A673 (cell line): ENCODE data around the gene MMD2. TPM values are rescaled to one million over a fixed set of nuclear protein-coding genes. Genes with fewer than 3 reads are reported as not detected.

Experiments used
- BruUV-seq: library from RNA; stranded (reverse); fragments of 400-500 nt; replicated peaks from 2 replicates; lab custom pipeline; 2021; lab: Mats Ljungman, UMichigan
- CTCF ChIA-PET: fragments of 300-600 bp; sonication (Branson Sonifier 250); formaldehyde crosslinking; loops from one replicate; lab custom pipeline; 2022; ENCODE audit warnings: antibody characterized with exemption; lab: Charles Lee
- POLR2A ChIA-PET: fragments of 300-600 bp; sonication (Branson Sonifier 250); formaldehyde crosslinking; loops from one replicate; lab custom pipeline; 2022; ENCODE audit warnings: antibody characterized with exemption; ENCODE audit not compliant: low non-redundant PET; lab: Charles Lee
- DNase-seq: peaks from one replicate; pipeline ENCODE4 v3.0.0-alpha.2; 2015; ENCODE audit warnings: low spot score
- H3K27ac ChIP-seq: fragments of 200-600 bp; sonication (generic); 2 replicates; pipeline ENCODE4 v1.5.1; 2016; ENCODE audit warnings: mixed run types, low read depth, mild to moderate bottlenecking, mixed read lengths, antibody characterized with exemption, low read length; ENCODE audit not compliant: poor library complexity, severe bottlenecking
- H3K27me3 ChIP-seq: fragments of 200-600 bp; sonication (generic); replicated peaks from 2 replicates; pipeline ENCODE4 v1.6.1; 2017; ENCODE audit warnings: mixed run types, low read depth, mild to moderate bottlenecking, mixed read lengths, antibody characterized with exemption, low read length; ENCODE audit not compliant: insufficient read depth, poor library complexity
- H3K36me3 ChIP-seq: fragments of 200-600 bp; sonication (generic); 2 replicates; pipeline ENCODE4 v1.6.1; 2016; ENCODE audit warnings: mixed run types, mild to moderate bottlenecking, mixed read lengths, antibody characterized with exemption, low read length; ENCODE audit not compliant: insufficient read depth, poor library complexity, severe bottlenecking
- H3K4me1 ChIP-seq: fragments of 200-600 bp; sonication (generic); 2 replicates; pipeline ENCODE4 v1.6.1; 2017; ENCODE audit warnings: mixed run types, mild to moderate bottlenecking, mixed read lengths, antibody characterized with exemption, low read length; ENCODE audit not compliant: insufficient read depth, poor library complexity, severe bottlenecking
- H3K4me3 ChIP-seq: fragments of 200-600 bp; sonication (generic); 2 replicates; pipeline ENCODE4 v1.5.1; 2016; ENCODE audit warnings: low read depth, mixed run types, mild to moderate bottlenecking, mixed read lengths, low read length; ENCODE audit not compliant: poor library complexity, severe bottlenecking
- H3K9me3 ChIP-seq: fragments of 200-600 bp; sonication (generic); 2 replicates; pipeline ENCODE4 v1.6.1; 2016; ENCODE audit warnings: mixed run types, low read depth, mild to moderate bottlenecking, mixed read lengths, antibody characterized with exemption, low read length; ENCODE audit not compliant: poor library complexity, severe bottlenecking
- CTCF ChIP-seq: fragments of 300-800, 200-600 bp; sonication (generic); conservative IDR thresholded peaks from 2 replicates; pipeline ENCODE4 v1.5.1; 2017; ENCODE audit warnings: low read depth, mild to moderate bottlenecking, antibody characterized with exemption, low read length, moderate library complexity, mixed read lengths
- EZH2 ChIP-seq: fragments of 200-600 bp; sonication (generic); IDR thresholded peaks from 2 replicates; pipeline ENCODE4 v1.6.1; 2017; ENCODE audit warnings: borderline replicate concordance, low read depth, mild to moderate bottlenecking, mixed read lengths, antibody characterized with exemption, low read length; ENCODE audit not compliant: poor library complexity, severe bottlenecking
- intact Hi-C: fragments of 100-400 bp; cut with micrococcal nuclease; formaldehyde crosslinking; loops from one replicate; pipeline ENCODE4 v1.10.0; 2022; ENCODE audit not compliant: unreplicated experiment
- total RNA-seq: library from RNA; stranded (reverse); gene quantifications from 2 replicates; pipeline ENCODE4 v1.2.3, GENCODE V29; 2021

Gene MMD2
- total RNA-seq, 1 experiment from 2014 or later: not detected

GRCh38 chr7:4939971-4940728, 18.8 kb downstream of the MMD2 start:
- Histone ChIP-seq H3K4me3 (no peak overlapping the region), H3K36me3 (no peaks in the 10 kb centered on the region), H3K27me3 (no peaks in the 10 kb centered on the region), H3K4me1 (no peaks in the 10 kb centered on the region), H3K27ac (no peak overlapping the region), H3K9me3 (no peaks in the 10 kb centered on the region)
- POLR2A ChIA-PET: no interaction called here
- CTCF ChIA-PET: no interaction called here
- TF ChIP-seq EZH2: no peak
- no peak for TF ChIP-seq CTCF
- no peak for DNase-seq
- BruUV-seq: no TSS peak
- intact Hi-C loops: no loop called here

GRCh38 chr7:4937411-4937810, 21.6 kb downstream of the MMD2 start:
- intact Hi-C loops: no loop called here
- Histone ChIP-seq H3K9me3 (no peaks in the 10 kb centered on the region), H3K27me3 (no peaks in the 10 kb centered on the region), H3K27ac (no peak overlapping the region), H3K4me1 (no peaks in the 10 kb centered on the region), H3K36me3 (no peaks in the 10 kb centered on the region), H3K4me3 (no peak overlapping the region)
- ChIA-PET CTCF (no interaction called here), POLR2A (no interaction called here)
- TF ChIP-seq CTCF (no peak), EZH2 (no peak)
- DNase-seq: no peak
- no TSS peak for BruUV-seq

GRCh38 chr7:4934419-4935025, 24.5 kb downstream of the MMD2 start:
- intact Hi-C loops: no loop called here
- CTCF ChIA-PET: no interaction called here
- Histone ChIP-seq H3K4me1 (no peaks in the 10 kb centered on the region), H3K36me3 (no peaks in the 10 kb centered on the region), H3K9me3 (no peaks in the 10 kb centered on the region), H3K27ac (no peak overlapping the region), H3K27me3 (no peaks in the 10 kb centered on the region), H3K4me3 (no peak overlapping the region)
- no peak for DNase-seq
- no TSS peak for BruUV-seq
- POLR2A ChIA-PET: no interaction called here
- TF ChIP-seq CTCF (no peak), EZH2 (no peak)
